ENCODE measurements around the gene PPP1R12B.

PPP1R12B gene

DNA sequence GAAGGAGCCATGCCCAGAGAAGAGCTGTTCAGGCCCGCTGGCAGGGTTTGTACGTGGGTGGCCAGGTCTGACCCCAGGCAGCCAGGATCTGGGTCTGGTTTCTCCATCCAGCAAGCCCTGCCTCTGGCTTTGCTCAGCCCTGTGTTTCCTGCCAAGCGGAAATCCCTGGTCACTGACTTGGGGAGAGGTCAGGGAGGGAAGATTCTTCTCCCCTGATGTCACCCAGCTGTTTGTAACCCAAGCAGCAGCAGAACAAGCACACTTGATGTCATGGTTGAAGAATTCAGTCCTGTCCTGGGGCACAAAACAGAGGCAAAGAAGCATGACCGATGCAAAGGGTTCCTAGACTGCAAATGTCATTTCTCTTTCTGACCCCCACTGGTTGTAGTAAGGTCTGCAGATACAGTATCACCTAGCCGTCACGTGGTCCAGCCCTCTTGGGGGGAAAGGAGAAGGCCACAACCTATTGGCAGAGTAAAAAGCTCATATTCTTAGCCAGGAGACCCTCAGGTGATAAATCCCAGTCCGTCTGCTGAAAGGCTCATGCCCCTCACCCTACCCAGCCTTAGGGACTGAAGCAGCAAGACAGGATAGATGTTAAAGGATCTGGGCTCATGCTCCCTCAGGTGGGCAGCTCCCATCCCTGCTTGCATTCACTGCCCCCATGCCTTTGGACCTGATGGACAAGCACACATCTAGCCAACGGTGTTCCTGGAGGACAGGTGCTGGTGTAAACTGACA lies 240.9 kb downstream of the PPP1R12B start:
- Histone ChIP-seq H3K9ac (ENCODE audit: low read depth, low read length, poor library complexity) (no peak overlapping the region), H2AFZ (ENCODE audit: low read length) (no peak overlapping the region), H4K8ac (ENCODE audit: low read depth, low read length) (no peak overlapping the region), H3K23ac (ENCODE audit: low read depth, low read length, poor library complexity) (no peak overlapping the region), H3K79me1 (ENCODE audit: low read depth, low read length) (no peaks in the 10 kb centered on the region), H3K27ac (replicated peaks; ENCODE audit: low read length) (peak overlapping the region; percentile 36), H3K36me3 (replicated peaks in 1 of 2; ENCODE audit: control insufficient read depth in 2 of 2, insufficient read depth in 2 of 2, low read length in 2 of 2) (no peaks in the 10 kb centered on the region), H3K4me2 (ENCODE audit: insufficient read depth, low read length, poor library complexity, severe bottlenecking) (no peak overlapping the region), H4K91ac (ENCODE audit: low read depth, low read length, poor library complexity) (no peak overlapping the region), H2BK5ac (ENCODE audit: low read length) (no peak overlapping the region), H3K4me3 (ENCODE audit: low read length in 2 of 2) (no peak overlapping the region), H3K9me3 (replicated peaks in 1 of 2; ENCODE audit: control insufficient read depth in 2 of 2, insufficient read depth in 1 of 2, low read depth in 1 of 2, low read length in 2 of 2) (no peaks in the 10 kb centered on the region), H3K27me3 (ENCODE audit: control insufficient read depth in 3 of 3, insufficient read depth in 3 of 3, low read depth in 1 of 3, low read length in 3 of 3) (no peaks in the 10 kb centered on the region), H3K14ac (ENCODE audit: low read length) (no peak overlapping the region), H2BK15ac (ENCODE audit: low read length) (no peak overlapping the region), H2BK120ac (ENCODE audit: low read depth, low read length) (no peak overlapping the region), H3K18ac (ENCODE audit: low read length) (no peak overlapping the region), H3K4ac (ENCODE audit: low read length) (no peak overlapping the region), H2AK5ac (ENCODE audit: low read depth, low read length) (no peak overlapping the region), H3K4me1 (ENCODE audit: control insufficient read depth in 2 of 2, insufficient read depth in 1 of 2, low read depth in 1 of 2, low read length in 2 of 2) (peaks cover 17 to 21% of the 10 kb centered on the region in 2 donors), H2BK12ac (ENCODE audit: low read length) (no peak overlapping the region)
- DNase-seq (ENCODE audit: low spot score) = no peak
- WGBS, 2 donors (ENCODE audit: extremely low coverage in 2 of 2, insufficient read length in 2 of 2, insufficient replicate concordance in 1 of 2) = no CpG with 5 or more reads among the region's 8 CpGs

DNA sequence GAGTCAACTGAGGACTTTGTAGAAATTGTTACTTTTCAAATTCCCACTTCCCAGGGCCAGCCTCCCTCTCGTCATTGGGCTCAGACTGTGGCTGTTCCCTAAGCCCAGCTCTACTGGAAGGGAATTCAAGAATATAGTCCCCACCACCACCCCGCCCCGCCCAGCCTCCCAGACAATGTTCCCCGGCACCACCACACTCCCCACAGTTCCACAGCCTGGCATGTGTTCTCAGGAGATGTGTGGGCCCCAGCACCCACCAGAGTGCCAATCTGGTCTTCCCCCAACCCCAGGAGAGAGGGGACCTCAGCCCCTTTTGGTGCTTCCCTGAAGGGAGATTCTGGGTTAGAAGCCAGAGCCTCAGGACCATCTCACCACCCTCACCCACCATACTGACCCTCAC lies 241.6 kb downstream of the PPP1R12B start:
- no peak overlapping the region for H2BK15ac ChIP-seq (ENCODE audit: low read length)
- peaks cover 17 to 21% of the 10 kb centered on the region in 2 donors for H3K4me1 ChIP-seq (ENCODE audit: control insufficient read depth in 2 of 2, insufficient read depth in 1 of 2, low read depth in 1 of 2, low read length in 2 of 2)
- DNase-seq (ENCODE audit: low spot score) = no peak
- H3K36me3 ChIP-seq (replicated peaks in 1 of 2; ENCODE audit: control insufficient read depth in 2 of 2, insufficient read depth in 2 of 2, low read length in 2 of 2) = no peaks in the 10 kb centered on the region
- H3K18ac ChIP-seq (ENCODE audit: low read length) = no peak overlapping the region
- no peak overlapping the region for H3K4ac ChIP-seq (ENCODE audit: low read length)
- WGBS, 2 donors (ENCODE audit: extremely low coverage in 2 of 2, insufficient read length in 2 of 2, insufficient replicate concordance in 1 of 2) = no CpG with 5 or more reads among the region's 4 CpGs
- H3K27ac ChIP-seq (replicated peaks; ENCODE audit: low read length) = no peak overlapping the region
- no peaks in the 10 kb centered on the region for H3K9me3 ChIP-seq (replicated peaks in 1 of 2; ENCODE audit: control insufficient read depth in 2 of 2, insufficient read depth in 1 of 2, low read depth in 1 of 2, low read length in 2 of 2)
- no peak overlapping the region for H4K91ac ChIP-seq (ENCODE audit: low read depth, low read length, poor library complexity)
- no peak overlapping the region for H2BK12ac ChIP-seq (ENCODE audit: low read length)
- no peaks in the 10 kb centered on the region for H3K27me3 ChIP-seq (ENCODE audit: control insufficient read depth in 3 of 3, insufficient read depth in 3 of 3, low read depth in 1 of 3, low read length in 3 of 3)
- H2BK120ac ChIP-seq (ENCODE audit: low read depth, low read length) = no peak overlapping the region
- H3K4me2 ChIP-seq (ENCODE audit: insufficient read depth, low read length, poor library complexity, severe bottlenecking) = no peak overlapping the region
- no peak overlapping the region for H2BK5ac ChIP-seq (ENCODE audit: low read length)
- H3K79me1 ChIP-seq (ENCODE audit: low read depth, low read length) = no peaks in the 10 kb centered on the region
- no peak overlapping the region for H3K4me3 ChIP-seq (ENCODE audit: low read length in 2 of 2)
- H4K8ac ChIP-seq (ENCODE audit: low read depth, low read length) = no peak overlapping the region
- H2AK5ac ChIP-seq (ENCODE audit: low read depth, low read length) = no peak overlapping the region
- H3K9ac ChIP-seq (ENCODE audit: low read depth, low read length, poor library complexity) = no peak overlapping the region
- no peak overlapping the region for H3K23ac ChIP-seq (ENCODE audit: low read depth, low read length, poor library complexity)
- H2AFZ ChIP-seq (ENCODE audit: low read length) = no peak overlapping the region
- H3K14ac ChIP-seq (ENCODE audit: low read length) = no peak overlapping the region

DNA sequence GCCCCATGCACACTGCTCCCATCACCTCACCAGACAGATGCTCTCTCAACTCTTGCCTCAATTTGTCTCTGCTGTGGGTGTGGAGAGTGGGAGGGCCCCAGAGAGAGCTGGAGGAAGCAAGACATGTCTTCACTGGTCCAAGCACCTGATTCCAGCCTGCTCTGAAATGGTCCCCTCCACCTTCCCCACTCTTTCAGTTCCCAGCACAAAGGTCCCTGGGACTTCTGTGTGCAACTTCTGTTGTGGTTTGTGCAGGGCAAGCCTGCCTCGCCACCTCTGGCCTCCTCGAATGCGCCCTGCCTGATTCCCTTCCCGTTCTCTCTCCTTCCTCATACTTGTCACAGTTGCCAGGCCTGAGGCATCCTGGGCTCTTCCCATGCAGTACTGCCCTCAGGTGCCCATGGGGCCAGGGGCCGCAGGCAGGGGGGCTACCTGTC lies 242.5 kb downstream of the PPP1R12B start:
- no peak overlapping the region for H2AK5ac ChIP-seq (ENCODE audit: low read depth, low read length)
- H3K4me3 ChIP-seq (ENCODE audit: low read length in 2 of 2) = no peak overlapping the region
- no peaks in the 10 kb centered on the region for H3K79me1 ChIP-seq (ENCODE audit: low read depth, low read length)
- H3K18ac ChIP-seq (ENCODE audit: low read length) = peak overlapping the region; percentile 18
- peaks cover 15 to 20% of the 10 kb centered on the region in 2 donors for H3K4me1 ChIP-seq (ENCODE audit: control insufficient read depth in 2 of 2, insufficient read depth in 1 of 2, low read depth in 1 of 2, low read length in 2 of 2)
- H3K4ac ChIP-seq (ENCODE audit: low read length) = no peak overlapping the region
- no peaks in the 10 kb centered on the region for H3K9me3 ChIP-seq (replicated peaks in 1 of 2; ENCODE audit: control insufficient read depth in 2 of 2, insufficient read depth in 1 of 2, low read depth in 1 of 2, low read length in 2 of 2)
- H4K8ac ChIP-seq (ENCODE audit: low read depth, low read length) = no peak overlapping the region
- no peak overlapping the region for H3K4me2 ChIP-seq (ENCODE audit: insufficient read depth, low read length, poor library complexity, severe bottlenecking)
- no peak overlapping the region for H3K27ac ChIP-seq (replicated peaks; ENCODE audit: low read length)
- H3K14ac ChIP-seq (ENCODE audit: low read length) = no peak overlapping the region
- no peak for DNase-seq (ENCODE audit: low spot score)
- H3K36me3 ChIP-seq (replicated peaks in 1 of 2; ENCODE audit: control insufficient read depth in 2 of 2, insufficient read depth in 2 of 2, low read length in 2 of 2) = no peaks in the 10 kb centered on the region
- peak overlapping the region; percentile 5 for H3K9ac ChIP-seq (ENCODE audit: low read depth, low read length, poor library complexity)
- no peak overlapping the region for H2BK120ac ChIP-seq (ENCODE audit: low read depth, low read length)
- H2BK5ac ChIP-seq (ENCODE audit: low read length) = no peak overlapping the region
- H3K27me3 ChIP-seq (ENCODE audit: control insufficient read depth in 3 of 3, insufficient read depth in 3 of 3, low read depth in 1 of 3, low read length in 3 of 3) = no peaks in the 10 kb centered on the region
- H4K91ac ChIP-seq (ENCODE audit: low read depth, low read length, poor library complexity) = no peak overlapping the region
- H2BK15ac ChIP-seq (ENCODE audit: low read length) = no peak overlapping the region
- H3K23ac ChIP-seq (ENCODE audit: low read depth, low read length, poor library complexity) = no peak overlapping the region
- no CpG with 5 or more reads among the region's 5 CpGs for WGBS, 2 donors (ENCODE audit: extremely low coverage in 2 of 2, insufficient read length in 2 of 2, insufficient replicate concordance in 1 of 2)
- no peak overlapping the region for H2AFZ ChIP-seq (ENCODE audit: low read length)
- H2BK12ac ChIP-seq (ENCODE audit: low read length) = no peak overlapping the region

DNA sequence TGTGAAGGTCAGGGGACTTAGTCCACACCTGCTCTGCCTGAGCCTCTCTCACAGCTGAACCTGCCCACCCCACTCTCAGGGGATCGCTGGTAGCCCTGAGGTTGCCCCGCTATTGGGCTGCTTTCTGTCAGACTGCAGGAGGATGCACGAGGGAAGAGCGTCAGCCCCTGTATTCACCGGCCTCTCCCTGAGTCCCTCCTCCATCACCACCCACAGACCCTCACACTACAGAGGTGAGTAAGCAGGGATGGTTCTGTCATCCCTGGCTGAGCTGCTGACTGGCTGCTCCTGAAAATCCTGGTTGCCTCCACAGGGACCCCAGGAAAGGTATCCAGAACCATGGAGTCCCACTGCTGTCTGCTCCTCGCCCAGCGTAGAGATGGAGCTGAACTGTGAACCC lies 243.0 kb downstream of the PPP1R12B start:
- no peak overlapping the region for H3K23ac ChIP-seq (ENCODE audit: low read depth, low read length, poor library complexity)
- no peak overlapping the region for H2BK5ac ChIP-seq (ENCODE audit: low read length)
- H3K27ac ChIP-seq (replicated peaks; ENCODE audit: low read length) = no peak overlapping the region
- no peak overlapping the region for H2AFZ ChIP-seq (ENCODE audit: low read length)
- H3K4me1 ChIP-seq (ENCODE audit: control insufficient read depth in 2 of 2, insufficient read depth in 1 of 2, low read depth in 1 of 2, low read length in 2 of 2) = peaks cover 10 to 15% of the 10 kb centered on the region in 2 donors
- peak overlapping the region; percentile 4 for H3K14ac ChIP-seq (ENCODE audit: low read length)
- H3K18ac ChIP-seq (ENCODE audit: low read length) = peak overlapping the region; percentile 22
- no peak overlapping the region for H2BK120ac ChIP-seq (ENCODE audit: low read depth, low read length)
- no peak overlapping the region for H3K4ac ChIP-seq (ENCODE audit: low read length)
- no peaks in the 10 kb centered on the region for H3K9me3 ChIP-seq (replicated peaks in 1 of 2; ENCODE audit: control insufficient read depth in 2 of 2, insufficient read depth in 1 of 2, low read depth in 1 of 2, low read length in 2 of 2)
- WGBS, 2 donors (ENCODE audit: extremely low coverage in 2 of 2, insufficient read length in 2 of 2, insufficient replicate concordance in 1 of 2) = no CpG with 5 or more reads among the region's 7 CpGs
- H3K9ac ChIP-seq (ENCODE audit: low read depth, low read length, poor library complexity) = no peak overlapping the region
- no peak overlapping the region for H4K91ac ChIP-seq (ENCODE audit: low read depth, low read length, poor library complexity)
- no peak overlapping the region for H2BK12ac ChIP-seq (ENCODE audit: low read length)
- H3K36me3 ChIP-seq (replicated peaks in 1 of 2; ENCODE audit: control insufficient read depth in 2 of 2, insufficient read depth in 2 of 2, low read length in 2 of 2) = no peaks in the 10 kb centered on the region
- no peak for DNase-seq (ENCODE audit: low spot score)
- no peak overlapping the region for H2BK15ac ChIP-seq (ENCODE audit: low read length)
- H3K4me3 ChIP-seq (ENCODE audit: low read length in 2 of 2) = no peak overlapping the region
- H3K27me3 ChIP-seq (ENCODE audit: control insufficient read depth in 3 of 3, insufficient read depth in 3 of 3, low read depth in 1 of 3, low read length in 3 of 3) = no peaks in the 10 kb centered on the region
- H3K79me1 ChIP-seq (ENCODE audit: low read depth, low read length) = no peaks in the 10 kb centered on the region
- H2AK5ac ChIP-seq (ENCODE audit: low read depth, low read length) = no peak overlapping the region
- no peak overlapping the region for H3K4me2 ChIP-seq (ENCODE audit: insufficient read depth, low read length, poor library complexity, severe bottlenecking)
- H4K8ac ChIP-seq (ENCODE audit: low read depth, low read length) = no peak overlapping the region

All from neuronal stem cell (in vitro differentiated cells).